Cardiac atrium fibroblast (primary cell): ENCODE measurements around the gene NAA50. TPM values are rescaled to one million over a fixed set of nuclear protein-coding genes. Genes with fewer than 3 reads are reported as not detected.

Source experiments
- total RNA-seq: library from RNA; depleted of rRNA; stranded (reverse); fragments of >200 nt; gene quantifications from 2 replicates; pipeline ENCODE4 v1.2.3, GENCODE V29; 2015

NAA50 gene
- total RNA-seq, result 93.2 and 135 TPM in 2 replicates

GRCh38 chr3:113745756-113746547, at the start of gene NAA50:
Gene NAA50, minus strand, starts transcription at chr3:113746249. Its CDS starts 300 bp downstream, at chr3:113745949.

GRCh38 chr3:113746548-113747282, 666 bp upstream of the NAA50 start, which contains the start of gene ATP6V1A:
Gene ATP6V1A, plus strand, starts transcription at chr3:113747035. Its CDS starts 31,719 bp downstream, at chr3:113778754.

GRCh38 chr3:113695786-113696645, 50.0 kb downstream of the NAA50 start, which contains the start of gene USF3:
Gene USF3, minus strand, starts transcription at chr3:113696642. Its CDS starts 21,764 bp downstream, at chr3:113674878.

Other genes with a start within 250 kb of the NAA50 start
- gene SPICE1, start 231.1 kb downstream of the NAA50 start, total RNA-seq, result 4.1 and 7.4 TPM in 2 replicates
- not detected in 2 replicates for gene SIDT1, start 213.7 kb downstream of the NAA50 start, total RNA-seq
- gene USF3, start 49.6 kb downstream of the NAA50 start, total RNA-seq, result 4.9 and 9.4 TPM in 2 replicates
- 30.0 and 42.3 TPM in 2 replicates for gene ATP6V1A, start 786 bp upstream of the NAA50 start, total RNA-seq
- 2.3 and 2.6 TPM in 2 replicates for gene GRAMD1C, start 92.5 kb upstream of the NAA50 start, total RNA-seq
- gene ZDHHC23, start 201.8 kb upstream of the NAA50 start, total RNA-seq, result 1.1 and 2.9 TPM in 2 replicates